Cardiac septum (tissue), 1 donor: ENCODE data around the gene AJUBA. TPM values are rescaled to one million over a fixed set of nuclear protein-coding genes. Genes with fewer than 3 reads are reported as not detected.
"Not testable (repeated sequence)": the region's sequence is repeated elsewhere in the genome, so short reads cannot be mapped to it uniquely, and the experiment has no call there.

Experiments
- DNase-seq: peaks from one replicate; pipeline ENCODE4 v3.0.0-alpha.2; 2020; ENCODE audit warnings: low spot score
- intact Hi-C: fragments of 100-400 bp; cut with DNase I; formaldehyde crosslinking; loops from one replicate; pipeline ENCODE4 v1.14.0; 2022
- total RNA-seq: library from RNA; stranded (reverse); fragmentation: NEBNext Ultra II Directional; extraction: Animal tissue kit (Norgen Biotek cat#: 25700); gene quantifications from one replicate; pipeline ENCODE4 v1.2.1, GENCODE V29; 2021
- donor health status: DM: no; HTN: no; CAD: no.

Gene AJUBA
- total RNA-seq, 1 donor from 2014 or later: 14.0 TPM

GRCh38 chr14:22965916-22966782 lies 16.2 kb downstream of the AJUBA start:
- DNase-seq, intact Hi-C loops: not testable (repeated sequence)

DNA sequence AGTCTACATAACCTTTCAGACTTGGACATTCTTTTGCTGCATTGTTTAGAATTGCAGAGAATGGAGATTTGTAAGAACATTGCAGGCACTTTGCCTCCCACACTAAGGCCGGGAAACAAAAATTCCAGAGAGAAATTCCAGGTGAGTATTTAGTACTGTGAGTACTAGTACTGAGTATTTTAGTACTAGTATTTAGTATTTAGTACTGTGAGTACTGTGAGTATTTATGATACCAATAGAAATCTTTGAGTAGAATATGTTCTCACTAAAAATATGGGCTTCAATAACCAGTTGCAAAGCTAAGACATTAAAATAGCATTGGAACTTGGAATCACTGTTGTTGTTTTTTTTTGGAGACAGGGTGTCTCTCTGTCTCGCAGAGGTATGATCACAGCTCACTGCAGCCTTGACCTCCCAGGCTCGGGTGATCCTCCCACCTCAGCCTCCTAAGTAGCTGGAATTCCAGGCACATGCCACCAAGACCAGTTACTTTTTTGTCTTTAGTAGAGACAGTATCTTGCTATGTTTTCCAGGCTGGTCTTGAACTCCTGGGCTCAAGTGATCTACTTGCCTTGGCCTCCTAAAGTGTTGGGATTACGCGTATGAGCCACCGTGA lies 20.2 kb downstream of the AJUBA start:
- intact Hi-C loops: no loop called here
- DNase-seq: peak; percentile 15

GRCh38 chr14:22955702-22956569 lies 26.4 kb downstream of the AJUBA start:
- intact Hi-C loops: loop anchor here (2.0 kb wide), 1 partner anchor 27 kb away; the partner anchor contains the start of gene AJUBA
- DNase-seq: peak; percentile 57

DNA sequence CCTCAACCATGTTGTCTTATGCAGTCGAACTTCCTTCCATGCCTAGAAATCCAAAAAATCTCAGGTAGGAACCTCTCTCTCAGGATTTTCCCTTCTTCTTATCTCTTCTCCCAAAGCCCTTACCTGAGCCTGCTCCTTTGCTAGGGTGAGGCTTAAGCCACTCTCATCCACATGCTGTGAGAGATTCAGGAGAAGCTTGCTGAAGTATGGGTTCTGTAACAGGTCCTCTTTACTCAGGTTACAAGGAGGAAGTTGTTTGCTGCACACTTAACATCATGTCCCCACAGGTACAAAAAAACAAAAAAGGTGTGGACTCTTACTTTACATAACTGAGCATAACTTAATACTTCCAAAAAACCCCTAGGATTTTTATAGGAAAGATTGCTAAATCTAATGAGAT lies 29.9 kb downstream of the AJUBA start:
- intact Hi-C loops: no loop called here

GRCh38 chr14:22951795-22952194 lies 30.6 kb downstream of the AJUBA start:
- intact Hi-C loops: not testable (repeated sequence)
- DNase-seq: peak; percentile 89

More for the DNA sequence above, 29.9 kb downstream of the AJUBA start:
- DNase-seq: no peak

DNA sequence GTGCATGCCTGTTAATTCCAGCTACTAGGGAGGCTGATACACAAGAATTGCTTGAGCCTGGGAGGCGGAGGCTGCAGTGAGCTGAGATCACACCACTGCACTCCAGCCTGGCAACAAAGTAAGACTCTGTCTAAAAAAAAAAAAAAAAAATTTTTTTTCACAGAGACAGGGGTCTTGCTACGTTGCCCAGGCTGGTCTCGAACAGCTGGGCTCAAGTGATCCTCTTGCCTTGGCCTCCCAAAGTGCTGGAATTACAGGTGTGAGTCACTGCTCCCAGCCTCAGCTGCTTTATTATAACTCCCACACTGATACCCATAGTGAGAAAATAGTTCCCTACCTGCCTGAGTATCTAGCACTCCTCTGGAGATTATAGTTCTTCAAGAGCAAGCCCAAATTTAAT lies 36.7 kb downstream of the AJUBA start:
- intact Hi-C loops: no loop called here
- no peak for DNase-seq

GRCh38 chr14:22939684-22940083 lies 42.7 kb downstream of the AJUBA start:
- no peak for DNase-seq
- intact Hi-C loops: no loop called here

- DNase-seq: no peak
- intact Hi-C loops: no loop called here
Measured at GRCh38 chr14:22935156-22935555, 47.2 kb downstream of the AJUBA start.

DNA sequence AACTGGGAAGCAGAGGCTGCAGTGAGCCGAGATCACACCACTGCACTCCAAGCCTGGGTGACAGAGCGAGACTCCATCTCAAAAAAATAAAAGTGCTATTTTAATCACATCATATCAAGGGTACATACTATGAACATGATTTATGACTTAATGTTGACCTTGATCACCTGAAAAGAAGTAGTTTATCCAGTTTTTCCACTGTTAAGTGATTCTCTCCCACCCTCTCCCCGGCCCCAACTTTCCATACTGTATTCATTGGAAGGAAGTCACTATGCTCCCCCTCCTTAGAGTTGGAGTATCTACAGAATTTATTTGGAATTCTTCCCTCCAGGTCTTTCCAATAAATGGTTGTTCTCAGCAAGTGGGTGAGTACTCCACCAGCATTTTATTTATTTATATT lies 50.2 kb downstream of the AJUBA start:
- intact Hi-C loops: no loop called here
- DNase-seq: no peak

- no peak for DNase-seq
- intact Hi-C loops: loop anchor here (1.0 to 2.0 kb wide), 2 partner anchors 27 to 53 kb away; partner anchors contain the start of genes AJUBA and HAUS4
Measured at GRCh38 chr14:22929961-22930364, 52.4 kb downstream of the AJUBA start.

GRCh38 chr14:22929104-22929960 lies 53.0 kb downstream of the AJUBA start, which contains the start of gene PRMT5:
Gene PRMT5 (minus strand): TSS chr14:22929376. CDS start chr14:22929361, 15 bp downstream.
- intact Hi-C loops: loop anchor here (1.0 kb wide), 1 partner anchor 28 kb away; the partner anchor contains the start of gene HAUS4
- peak; percentile 99 for DNase-seq

- intact Hi-C loops: loop anchor here (1.0 kb wide), 1 partner anchor 29 kb away; the partner anchor contains the start of gene HAUS4
- no peak for DNase-seq
Measured at GRCh38 chr14:22928237-22929103, 53.9 kb downstream of the AJUBA start.

DNA sequence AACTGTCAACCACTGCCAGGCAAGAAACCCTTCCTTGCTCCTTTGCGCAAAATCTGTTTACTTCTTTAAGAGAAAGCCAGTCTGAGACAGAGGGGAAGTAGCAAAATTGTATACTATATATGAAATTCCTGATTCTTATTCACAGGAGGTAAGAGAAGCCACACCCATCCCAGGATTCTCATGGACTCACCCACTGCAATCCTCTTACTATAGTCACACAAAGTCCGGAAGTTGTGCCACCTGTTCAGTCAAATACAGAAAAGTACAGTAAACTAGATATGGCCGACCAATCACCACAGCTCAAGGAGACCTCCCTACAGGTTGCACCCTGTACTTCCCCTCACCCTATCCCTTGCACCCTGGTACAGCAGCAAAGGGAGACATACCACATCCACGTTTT lies 56.0 kb downstream of the AJUBA start:
- intact Hi-C loops: no loop called here

GRCh38 chr14:22925513-22925912 lies 56.8 kb downstream of the AJUBA start:
- intact Hi-C loops: no loop called here

More for the DNA sequence above, 56.0 kb downstream of the AJUBA start:
- DNase-seq: no peak

DNA sequence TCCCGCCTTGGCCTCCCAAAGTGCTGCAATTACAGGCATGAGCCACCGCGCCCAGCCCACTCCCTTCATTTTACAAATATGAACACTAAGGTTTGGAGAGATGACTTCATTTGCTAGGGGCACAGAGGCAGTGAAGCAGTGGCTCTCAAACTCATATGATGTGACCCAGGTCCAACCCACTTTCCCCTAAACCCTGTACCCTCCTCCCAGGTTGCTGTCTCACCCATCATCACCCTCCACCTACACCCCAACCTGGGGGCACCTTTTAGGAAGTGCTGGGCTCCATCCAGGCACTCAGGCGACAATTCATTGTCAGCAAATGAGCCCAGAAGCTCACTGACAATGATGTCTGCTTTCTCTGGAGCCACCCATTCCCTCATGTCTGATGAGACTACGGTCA lies 58.6 kb downstream of the AJUBA start:
- no peak for DNase-seq
- intact Hi-C loops: no loop called here

More at GRCh38 chr14:22925513-22925912, 56.8 kb downstream of the AJUBA start:
- no peak for DNase-seq

- no peak for DNase-seq
- intact Hi-C loops: no loop called here
Measured at GRCh38 chr14:22922294-22922693, 60.1 kb downstream of the AJUBA start.
